ENCODE results near the gene CCL24.

- no peak for TF ChIP-seq CTCF (conservative IDR thresholded peaks at IDR 0.05; ENCODE audit: low read length)
- no peak for TF ChIP-seq EZH2phosphoT487 (IDR thresholded peaks at IDR 0.05; ENCODE audit: borderline replicate concordance)
These were observed at the start of gene CCL24 for GRCh38 chr7:75813781-75814236.

All from Loucy (cell line).